ENCODE measurements around the gene FGD1.

The FGD1 gene

GRCh38 chrX:54444752-54445151, 51.3 kb downstream of the FGD1 start:
- TF ChIP-seq, protein P1, sequence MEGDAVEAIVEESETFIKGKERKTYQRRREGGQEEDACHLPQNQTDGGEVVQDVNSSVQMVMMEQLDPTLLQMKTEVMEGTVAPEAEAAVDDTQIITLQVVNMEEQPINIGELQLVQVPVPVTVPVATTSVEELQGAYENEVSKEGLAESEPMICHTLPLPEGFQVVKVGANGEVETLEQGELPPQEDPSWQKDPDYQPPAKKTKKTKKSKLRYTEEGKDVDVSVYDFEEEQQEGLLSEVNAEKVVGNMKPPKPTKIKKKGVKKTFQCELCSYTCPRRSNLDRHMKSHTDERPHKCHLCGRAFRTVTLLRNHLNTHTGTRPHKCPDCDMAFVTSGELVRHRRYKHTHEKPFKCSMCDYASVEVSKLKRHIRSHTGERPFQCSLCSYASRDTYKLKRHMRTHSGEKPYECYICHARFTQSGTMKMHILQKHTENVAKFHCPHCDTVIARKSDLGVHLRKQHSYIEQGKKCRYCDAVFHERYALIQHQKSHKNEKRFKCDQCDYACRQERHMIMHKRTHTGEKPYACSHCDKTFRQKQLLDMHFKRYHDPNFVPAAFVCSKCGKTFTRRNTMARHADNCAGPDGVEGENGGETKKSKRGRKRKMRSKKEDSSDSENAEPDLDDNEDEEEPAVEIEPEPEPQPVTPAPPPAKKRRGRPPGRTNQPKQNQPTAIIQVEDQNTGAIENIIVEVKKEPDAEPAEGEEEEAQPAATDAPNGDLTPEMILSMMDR (IDR thresholded peaks at IDR 0.05; ENCODE audit: borderline replicate concordance, control extremely low read depth, extremely low read depth, insufficient read depth, missing control alignments) = no peak
- no peak for DNase-seq (ENCODE audit: low spot score)
- in situ Hi-C loops (cut with MboI; ENCODE audit: low sequenced_read_pairs, unreplicated experiment) = no loop called here

GRCh38 chrX:54442790-54443189, 53.2 kb downstream of the FGD1 start:
- TF ChIP-seq, protein P1 (IDR thresholded peaks at IDR 0.05; ENCODE audit: borderline replicate concordance, control extremely low read depth, extremely low read depth, insufficient read depth, missing control alignments) = no peak
- in situ Hi-C loops (cut with MboI; ENCODE audit: low sequenced_read_pairs, unreplicated experiment) = no loop called here
- DNase-seq (ENCODE audit: low spot score) = no peak

DNA sequence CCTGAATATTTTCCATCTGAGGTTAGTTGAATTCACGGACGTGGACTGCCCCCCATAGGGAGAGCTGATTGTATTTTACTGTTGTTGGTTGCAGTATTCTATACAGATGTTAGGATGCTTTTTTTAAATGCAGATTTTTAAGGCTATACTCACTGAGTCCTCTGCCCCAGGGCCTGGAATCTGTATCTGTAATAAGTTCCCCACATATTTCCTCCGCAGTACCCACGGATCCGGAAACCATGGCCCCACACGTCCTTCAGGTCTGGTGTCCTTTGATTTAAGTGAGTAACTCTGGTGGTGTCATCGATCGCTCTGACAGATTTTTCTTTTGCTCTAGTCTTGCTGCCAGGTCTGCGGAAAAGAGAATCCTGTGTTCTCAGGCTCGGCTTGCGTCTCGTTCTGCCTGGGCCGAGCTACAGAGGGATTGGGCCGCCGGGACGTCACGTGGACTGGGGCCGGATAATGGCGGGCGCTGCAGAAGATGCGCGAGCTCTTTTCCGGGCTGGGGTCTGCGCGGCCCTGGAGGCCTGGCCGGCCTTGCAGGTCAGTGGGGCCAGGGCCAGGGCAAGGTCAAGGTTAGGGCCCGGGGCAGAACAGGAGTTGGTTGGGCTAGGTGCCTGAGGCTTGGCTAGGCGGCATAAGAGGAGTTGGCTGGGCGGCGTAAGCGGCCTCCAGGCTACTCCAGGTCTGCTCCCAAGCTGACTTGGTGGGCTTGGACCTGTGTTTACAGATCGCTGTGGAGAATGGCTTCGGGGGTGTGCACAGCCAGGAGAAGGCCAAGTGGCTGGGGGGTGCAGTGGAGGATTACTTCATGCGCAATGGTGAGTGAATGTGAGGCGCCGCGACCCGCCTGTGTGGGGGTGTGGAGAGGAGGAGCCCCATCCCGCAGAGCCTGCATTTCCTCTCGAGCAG, 55.8 kb downstream of the FGD1 start, which contains the start of gene TSR2:
TSS of gene TSR2 (plus strand) at position 445 of the 912 bp plus-strand sequence. CDS start at position 463, 18 bp downstream.
- DNase-seq (ENCODE audit: low spot score) = peak; percentile 81
- in situ Hi-C loops (cut with MboI; ENCODE audit: low sequenced_read_pairs, unreplicated experiment) = no loop called here
- TF ChIP-seq, protein P1 (IDR thresholded peaks at IDR 0.05; ENCODE audit: borderline replicate concordance, control extremely low read depth, extremely low read depth, insufficient read depth, missing control alignments) = no peak

- DNase-seq (ENCODE audit: low spot score) = no peak
- in situ Hi-C loops (cut with MboI; ENCODE audit: low sequenced_read_pairs, unreplicated experiment) = no loop called here
- TF ChIP-seq, protein P1 (IDR thresholded peaks at IDR 0.05; ENCODE audit: borderline replicate concordance, control extremely low read depth, extremely low read depth, insufficient read depth, missing control alignments) = no peak
These were observed 60.9 kb downstream of the FGD1 start for GRCh38 chrX:54435121-54435520.

DNA sequence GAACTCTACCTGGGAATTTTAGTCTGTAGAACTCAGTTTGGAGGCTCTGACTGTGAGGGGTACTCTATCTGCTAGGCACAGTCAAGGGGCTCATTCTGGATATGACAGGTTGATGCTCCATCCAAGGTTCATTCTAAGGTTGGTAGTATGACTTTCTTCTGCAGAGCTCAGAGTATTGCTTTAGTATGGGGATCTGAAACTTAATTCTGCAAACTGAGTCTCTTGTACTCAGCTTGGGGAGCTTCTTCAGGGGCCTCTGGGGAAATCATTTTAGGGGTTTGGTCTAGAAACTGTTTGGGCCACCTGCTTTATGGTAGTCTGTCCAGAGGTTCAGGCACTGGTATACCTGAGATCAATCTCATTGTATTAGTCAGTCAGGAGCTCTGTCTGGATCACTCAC, 65.5 kb downstream of the FGD1 start:
- TF ChIP-seq, protein P1 (IDR thresholded peaks at IDR 0.05; ENCODE audit: borderline replicate concordance, control extremely low read depth, extremely low read depth, insufficient read depth, missing control alignments) = no peak
- in situ Hi-C loops (cut with MboI; ENCODE audit: low sequenced_read_pairs, unreplicated experiment) = no loop called here
- no peak for DNase-seq (ENCODE audit: low spot score)

GRCh38 chrX:54427837-54428424, 68.1 kb downstream of the FGD1 start:
- TF ChIP-seq, protein P1 (IDR thresholded peaks at IDR 0.05; ENCODE audit: borderline replicate concordance, control extremely low read depth, extremely low read depth, insufficient read depth, missing control alignments) = no peak
- no peak for DNase-seq (ENCODE audit: low spot score)
- in situ Hi-C loops (cut with MboI; ENCODE audit: low sequenced_read_pairs, unreplicated experiment) = no loop called here

All from GM13976 (cell line).